Panc1 (cell line): ENCODE measurements around the gene FAM222B.

ENCODE experiments used
- CTCF ChIP-seq: fragments of 450-650 bp; IDR thresholded peaks from 2 replicates; pipeline ENCODE4 v1.5.1; 2017; ENCODE audit warnings: mild to moderate bottlenecking
- POLR2AphosphoS5 ChIP-seq: IDR thresholded peaks from 2 replicates; pipeline ENCODE4 v1.6.1; 2012; ENCODE audit warnings: mild to moderate bottlenecking, low read depth, low read length, moderate library complexity

DNA sequence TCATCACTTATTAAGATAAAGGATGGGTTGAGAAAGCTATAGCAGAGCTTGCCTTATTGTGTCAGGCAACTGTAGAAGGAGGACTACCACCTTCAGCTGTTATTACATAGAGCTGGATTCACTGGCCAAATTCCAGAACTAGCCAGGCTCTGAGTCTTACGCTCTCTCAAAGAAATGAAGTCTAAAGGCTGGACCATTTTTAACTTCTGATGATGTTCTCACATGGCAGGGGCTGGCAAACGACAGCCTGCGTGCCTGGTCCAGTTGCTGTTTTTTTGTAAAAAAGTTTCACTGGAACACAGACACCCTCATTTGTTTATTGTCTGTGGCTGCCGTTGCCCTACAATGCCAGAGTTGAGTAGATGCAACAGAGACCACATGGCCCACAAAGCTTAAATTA, 77.6 kb downstream of the FAM222B start:
- TF ChIP-seq CTCF (no peak), POLR2AphosphoS5 (no peak)
